ENCODE measurements around the gene EIF1AY. TPM values are rescaled to one million over a fixed set of nuclear protein-coding genes. Genes with fewer than 3 reads are reported as not detected.
"Not testable (repeated sequence)": the region's sequence is repeated elsewhere in the genome, so short reads cannot be mapped to it uniquely, and the experiment has no call there.

The EIF1AY gene
- 100 to 1,000 TPM; 101 to 103 TPM for total RNA-seq

DNA sequence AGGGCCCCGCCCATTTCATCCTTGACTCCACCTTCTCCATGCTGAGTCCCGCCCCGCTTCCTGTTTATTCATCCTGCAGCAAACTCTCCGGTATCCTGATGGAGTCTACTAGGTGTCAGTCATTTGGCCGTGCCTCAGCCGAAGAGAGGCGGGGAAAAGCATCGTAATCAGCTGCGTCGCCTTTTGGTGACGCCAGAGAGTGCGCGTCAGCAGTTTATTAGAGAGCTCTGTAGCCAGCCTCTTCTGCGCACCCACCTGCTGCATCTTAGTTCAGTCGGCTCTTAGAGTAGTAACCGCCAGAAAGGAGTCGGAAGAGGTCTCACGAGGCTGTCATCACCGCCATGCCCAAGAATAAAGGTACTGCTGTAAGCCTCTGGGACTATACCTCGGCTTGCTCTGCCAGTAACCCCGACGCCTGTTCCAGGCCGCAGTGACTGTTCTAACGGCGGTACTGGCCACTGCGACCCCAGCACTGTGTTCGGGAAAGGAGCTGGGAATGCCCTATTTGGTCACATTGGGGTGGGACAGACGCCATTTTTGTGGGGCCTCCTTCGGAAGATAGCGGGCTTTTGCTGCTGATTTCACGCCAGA lies at the start of gene EIF1AY:
EIF1AY (plus strand) TSS at position 246 of the 591 bp plus-strand sequence; CDS start at position 342, 96 bp downstream.
- H3K4me3 Mint-ChIP-seq: peak within 1 kb of the TSS; percentile 91
- peak within 1 kb of the TSS; percentile 94 for H3K27ac Mint-ChIP-seq
- peak; percentile 83 for DNase-seq
- peaks cover 18% of the 10 kb centered on the region for H3K4me1 Mint-ChIP-seq
- peaks cover 6% of the 10 kb centered on the region for H3K36me3 Mint-ChIP-seq
- H3K27me3 Mint-ChIP-seq: no peaks in the 10 kb centered on the region
- H3K9me3 Mint-ChIP-seq: no peaks in the 10 kb centered on the region

- no peak for DNase-seq
- Mint-ChIP-seq H3K36me3 (peaks cover 5% of the 10 kb centered on the region), H3K4me3 (no peak overlapping the region), H3K27me3 (no peaks in the 10 kb centered on the region), H3K9me3 (no peaks in the 10 kb centered on the region), H3K4me1 (peaks cover 6% of the 10 kb centered on the region), H3K27ac (no peak overlapping the region)
These were observed 47.1 kb upstream of the EIF1AY start for GRCh38 chrY:20528435-20528834.

DNA sequence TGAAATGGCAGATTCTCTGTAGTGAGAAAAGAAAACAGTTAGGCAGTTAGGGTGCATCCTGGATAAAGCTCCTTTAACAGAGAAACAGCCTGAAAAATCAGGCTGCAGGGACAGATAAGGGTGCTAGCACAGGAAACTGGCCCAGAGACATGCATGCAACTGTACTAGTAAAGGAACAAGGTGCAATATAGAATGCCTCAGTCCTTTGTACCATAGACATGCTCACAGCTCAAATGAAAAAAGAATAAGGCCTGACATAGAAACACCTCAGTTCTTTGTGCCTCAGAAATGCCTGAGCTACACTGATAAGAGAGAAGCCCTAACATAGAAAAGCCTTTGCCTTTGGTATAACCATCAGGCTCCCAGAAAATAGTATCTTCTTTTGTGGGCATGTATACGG lies 37.4 kb upstream of the EIF1AY start:
- no peaks in the 10 kb centered on the region for H3K9me3 Mint-ChIP-seq
- no peaks in the 10 kb centered on the region for H3K27me3 Mint-ChIP-seq
- H3K4me1 Mint-ChIP-seq: peaks cover 4% of the 10 kb centered on the region
- no peak overlapping the region for H3K27ac Mint-ChIP-seq
- H3K36me3 Mint-ChIP-seq: peaks cover 1% of the 10 kb centered on the region
- H3K4me3 Mint-ChIP-seq: no peak overlapping the region
- no peak for DNase-seq

DNA sequence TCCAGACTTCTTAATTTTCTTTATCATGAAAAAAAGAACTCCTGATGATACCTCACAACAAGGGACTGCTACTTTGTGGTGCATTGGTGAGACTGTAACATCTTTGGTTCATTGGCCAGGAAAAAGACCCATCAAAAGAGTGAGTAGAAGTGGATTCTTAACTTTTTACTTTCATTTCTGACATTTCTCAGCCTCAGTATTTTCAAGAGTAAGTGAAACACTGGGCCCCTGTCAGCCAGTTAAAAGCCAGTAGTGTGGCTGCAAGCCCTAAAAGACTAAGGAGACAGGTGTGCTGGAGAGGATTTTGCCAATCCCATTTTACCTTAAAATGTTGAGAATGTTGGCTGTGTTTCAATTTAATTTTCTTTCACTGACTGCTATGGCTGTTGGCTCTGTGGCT lies 36.6 kb upstream of the EIF1AY start:
- Mint-ChIP-seq H3K36me3 (peaks cover 1% of the 10 kb centered on the region), H3K27ac (no peak overlapping the region), H3K27me3 (no peaks in the 10 kb centered on the region), H3K9me3 (no peaks in the 10 kb centered on the region), H3K4me1 (peaks cover 4% of the 10 kb centered on the region), H3K4me3 (no peak overlapping the region)
- DNase-seq: no peak

DNA sequence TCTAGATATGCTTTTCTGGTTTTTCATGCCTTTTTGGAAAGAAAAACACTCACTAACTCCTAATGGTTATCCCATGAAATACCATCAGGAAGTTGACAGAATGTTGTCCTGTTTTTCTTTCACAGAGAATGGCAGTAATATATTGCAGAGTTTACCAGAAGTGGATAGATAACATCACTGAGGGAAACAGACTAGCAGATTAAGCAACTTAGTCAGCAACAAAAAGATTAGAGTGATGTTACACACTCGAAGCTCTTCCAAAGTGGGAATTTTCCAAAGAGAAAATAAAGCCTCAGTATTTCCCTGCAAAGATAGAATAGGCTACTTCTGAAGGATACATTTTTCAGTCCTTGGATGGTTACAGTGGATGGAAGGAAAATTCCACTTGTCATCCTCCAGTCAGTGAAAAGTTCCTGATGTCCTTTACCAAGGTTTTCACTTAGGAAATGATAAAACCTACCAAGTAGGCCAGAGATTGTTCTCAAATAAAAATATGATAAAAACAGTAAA lies 31.1 kb upstream of the EIF1AY start:
- Mint-ChIP-seq H3K9me3 (no peaks in the 10 kb centered on the region), H3K36me3 (no peaks in the 10 kb centered on the region), H3K27ac (no peak overlapping the region), H3K4me3 (no peak overlapping the region), H3K27me3 (no peaks in the 10 kb centered on the region), H3K4me1 (no peaks in the 10 kb centered on the region)
- no peak for DNase-seq

GRCh38 chrY:20546071-20546470 lies 29.5 kb upstream of the EIF1AY start:
- no peaks in the 10 kb centered on the region for H3K4me1 Mint-ChIP-seq
- DNase-seq: no peak
- H3K27ac Mint-ChIP-seq: no peak overlapping the region
- no peak overlapping the region for H3K4me3 Mint-ChIP-seq
- no peaks in the 10 kb centered on the region for H3K27me3 Mint-ChIP-seq
- H3K9me3 Mint-ChIP-seq: no peaks in the 10 kb centered on the region
- H3K36me3 Mint-ChIP-seq: no peaks in the 10 kb centered on the region

GRCh38 chrY:20549289-20549688 lies 26.3 kb upstream of the EIF1AY start:
- H3K4me1 Mint-ChIP-seq: no peaks in the 10 kb centered on the region
- no peaks in the 10 kb centered on the region for H3K27me3 Mint-ChIP-seq
- H3K9me3 Mint-ChIP-seq: no peaks in the 10 kb centered on the region

GRCh38 chrY:20551840-20552239 lies 23.7 kb upstream of the EIF1AY start:
- H3K27me3 Mint-ChIP-seq: no peaks in the 10 kb centered on the region
- no peak overlapping the region for H3K27ac Mint-ChIP-seq
- no peak overlapping the region for H3K4me3 Mint-ChIP-seq
- no peaks in the 10 kb centered on the region for H3K9me3 Mint-ChIP-seq
- DNase-seq: no peak
- H3K4me1 Mint-ChIP-seq: no peaks in the 10 kb centered on the region
- no peaks in the 10 kb centered on the region for H3K36me3 Mint-ChIP-seq

More at GRCh38 chrY:20549289-20549688, 26.3 kb upstream of the EIF1AY start:
- Mint-ChIP-seq H3K27ac (no peak overlapping the region), H3K36me3 (no peaks in the 10 kb centered on the region), H3K4me3 (no peak overlapping the region)
- no peak for DNase-seq

DNA sequence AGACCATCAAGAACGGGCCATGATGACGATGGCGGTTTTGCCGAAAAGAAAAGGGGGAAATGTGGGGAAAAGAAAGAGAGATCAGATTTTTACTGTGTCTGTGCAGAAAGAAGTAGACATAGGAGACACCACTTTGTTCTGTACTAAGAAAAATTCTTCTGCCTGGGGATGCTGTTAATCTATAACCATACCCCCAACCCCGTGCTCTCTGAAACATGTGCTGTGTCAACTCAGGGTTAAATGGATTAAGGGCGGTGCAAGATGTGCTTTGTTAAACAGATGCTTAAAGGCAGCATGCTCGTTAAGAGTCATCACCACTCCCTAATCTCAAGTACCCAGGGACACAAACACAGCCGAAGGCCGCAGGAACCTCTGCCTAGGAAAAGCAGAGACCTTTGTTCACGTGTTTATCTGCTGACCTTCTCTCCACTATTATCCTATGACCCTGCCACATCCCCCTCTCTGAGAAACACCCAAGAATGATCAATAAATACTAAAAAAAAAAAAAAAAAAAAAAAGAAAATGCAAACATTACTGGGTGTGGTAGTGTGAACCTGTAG lies 22.7 kb upstream of the EIF1AY start:
- not testable (repeated sequence) for H3K9me3 Mint-ChIP-seq, H3K36me3 Mint-ChIP-seq

DNA sequence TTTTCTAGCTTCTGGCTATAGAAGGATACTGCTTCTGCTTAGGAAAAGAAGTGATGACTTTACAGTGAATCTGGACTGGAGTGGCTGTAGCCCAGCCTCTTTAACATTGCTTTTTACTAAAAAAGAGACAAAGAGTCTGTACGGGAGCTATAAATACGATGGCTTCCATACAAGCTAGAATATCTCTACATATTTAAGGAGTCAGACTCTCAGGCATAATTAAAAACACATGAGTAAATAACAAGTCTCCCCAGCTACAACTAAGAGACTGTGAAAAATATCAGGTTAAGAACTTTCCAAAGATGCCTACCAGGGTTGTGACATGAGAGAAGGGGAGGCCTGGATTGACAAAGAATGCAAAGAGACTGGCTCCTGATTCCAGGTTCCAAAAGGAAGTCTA lies 19.8 kb upstream of the EIF1AY start:
- Mint-ChIP-seq H3K9me3 (no peaks in the 10 kb centered on the region), H3K36me3 (no peaks in the 10 kb centered on the region), H3K27me3 (no peaks in the 10 kb centered on the region), H3K4me3 (no peak overlapping the region), H3K4me1 (no peaks in the 10 kb centered on the region), H3K27ac (no peak overlapping the region)
- DNase-seq: no peak

More for the DNA sequence above, 22.7 kb upstream of the EIF1AY start:
- H3K4me3 Mint-ChIP-seq, H3K4me1 Mint-ChIP-seq, H3K27me3 Mint-ChIP-seq, H3K27ac Mint-ChIP-seq, DNase-seq: not testable (repeated sequence)

GRCh38 chrY:20558677-20559076 lies 16.9 kb upstream of the EIF1AY start:
- H3K27me3 Mint-ChIP-seq: no peaks in the 10 kb centered on the region
- H3K9me3 Mint-ChIP-seq: no peaks in the 10 kb centered on the region
- H3K36me3 Mint-ChIP-seq: no peaks in the 10 kb centered on the region
- H3K4me3 Mint-ChIP-seq: no peak overlapping the region
- no peak overlapping the region for H3K27ac Mint-ChIP-seq
- no peaks in the 10 kb centered on the region for H3K4me1 Mint-ChIP-seq
- DNase-seq: no peak

- no peaks in the 10 kb centered on the region for H3K36me3 Mint-ChIP-seq
- H3K9me3 Mint-ChIP-seq: no peaks in the 10 kb centered on the region
- H3K27me3 Mint-ChIP-seq: no peaks in the 10 kb centered on the region
- no peaks in the 10 kb centered on the region for H3K4me1 Mint-ChIP-seq
- H3K27ac Mint-ChIP-seq: no peak overlapping the region
- no peak for DNase-seq
- no peak overlapping the region for H3K4me3 Mint-ChIP-seq
These were observed 15.6 kb upstream of the EIF1AY start for GRCh38 chrY:20559873-20560512.

DNA sequence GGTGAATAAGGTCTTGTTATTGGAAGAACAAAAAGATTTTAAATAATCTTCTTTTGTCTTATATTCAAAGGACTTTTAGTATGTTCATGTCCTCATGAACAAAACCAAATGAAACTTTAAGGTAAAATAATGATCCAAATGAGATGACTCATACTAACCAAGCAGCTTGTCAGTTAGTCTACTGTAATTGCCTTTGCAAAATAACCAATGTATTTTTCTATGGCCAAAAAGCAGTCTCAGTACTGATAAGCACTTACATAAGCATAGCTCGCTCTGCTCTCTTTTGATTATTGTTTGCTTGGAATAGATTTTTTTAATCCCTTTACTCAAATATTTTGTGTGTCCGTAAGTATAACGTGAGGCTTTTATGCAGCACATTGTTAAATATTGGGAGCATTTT lies 4.3 kb upstream of the EIF1AY start:
- no peak overlapping the region for H3K27ac Mint-ChIP-seq
- no peaks in the 10 kb centered on the region for H3K9me3 Mint-ChIP-seq
- peaks cover 13% of the 10 kb centered on the region for H3K4me1 Mint-ChIP-seq
- H3K36me3 Mint-ChIP-seq: peaks cover 6% of the 10 kb centered on the region
- H3K27me3 Mint-ChIP-seq: no peaks in the 10 kb centered on the region
- no peak overlapping the region for H3K4me3 Mint-ChIP-seq
- DNase-seq: no peak

- Mint-ChIP-seq H3K4me1 (peaks cover 15% of the 10 kb centered on the region), H3K27ac (peak overlapping the region; percentile 94), H3K9me3 (no peaks in the 10 kb centered on the region), H3K36me3 (peaks cover 6% of the 10 kb centered on the region), H3K27me3 (no peaks in the 10 kb centered on the region), H3K4me3 (peak overlapping the region; percentile 91)
- no peak for DNase-seq
These were observed 930 bp downstream of the EIF1AY start for GRCh38 chrY:20576506-20576905.

DNA sequence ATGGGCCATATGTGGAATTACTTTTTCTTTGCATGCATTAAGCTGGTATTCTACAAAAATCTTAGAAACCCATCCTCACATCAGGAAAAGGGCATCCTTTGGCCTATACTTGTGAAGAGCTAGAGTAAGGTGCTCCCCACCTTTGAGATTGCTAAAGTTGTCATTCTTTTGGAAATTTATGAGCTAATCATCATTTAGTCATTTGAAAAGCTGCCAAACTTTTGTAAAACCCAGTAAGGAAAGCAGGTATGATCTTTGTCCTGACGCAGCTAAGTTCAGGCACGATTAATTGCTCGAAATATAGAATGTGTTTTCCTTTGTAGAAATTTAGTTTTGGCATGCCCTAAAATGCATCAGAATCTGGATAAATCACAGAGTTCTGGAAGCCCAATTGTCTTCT lies 2.6 kb downstream of the EIF1AY start:
- no peak for DNase-seq
- peak overlapping the region; percentile 62 for H3K4me3 Mint-ChIP-seq
- H3K27ac Mint-ChIP-seq: no peak overlapping the region
- H3K36me3 Mint-ChIP-seq: peaks cover under 1% of the 10 kb centered on the region
- H3K4me1 Mint-ChIP-seq: peaks cover 11% of the 10 kb centered on the region
- no peaks in the 10 kb centered on the region for H3K9me3 Mint-ChIP-seq
- no peaks in the 10 kb centered on the region for H3K27me3 Mint-ChIP-seq

GRCh38 chrY:20581687-20582086 lies 6.1 kb downstream of the EIF1AY start:
- H3K4me3 Mint-ChIP-seq: no peak overlapping the region
- H3K36me3 Mint-ChIP-seq: no peaks in the 10 kb centered on the region
- DNase-seq: no peak
- no peaks in the 10 kb centered on the region for H3K27me3 Mint-ChIP-seq
- no peaks in the 10 kb centered on the region for H3K9me3 Mint-ChIP-seq
- peaks cover 5% of the 10 kb centered on the region for H3K4me1 Mint-ChIP-seq
- H3K27ac Mint-ChIP-seq: no peak overlapping the region
